Measurements from ENCODE around the gene SLC41A2. TPM values are rescaled to one million over a fixed set of nuclear protein-coding genes. Genes with fewer than 3 reads are reported as not detected.
A peak's percentile ranks its signal among the peaks of the same experiment; 100 is the strongest.

SLC41A2 gene
- total RNA-seq (2014; rRNA removed; shearing (Covaris generic)) (29.6 and 34.5 TPM in 2 replicates), polyA plus RNA-seq (2016; fragmentation: Nextera tagmentation; extraction: Ambion mirVana) (8.9 and 9.3 TPM in 2 replicates)

DNA sequence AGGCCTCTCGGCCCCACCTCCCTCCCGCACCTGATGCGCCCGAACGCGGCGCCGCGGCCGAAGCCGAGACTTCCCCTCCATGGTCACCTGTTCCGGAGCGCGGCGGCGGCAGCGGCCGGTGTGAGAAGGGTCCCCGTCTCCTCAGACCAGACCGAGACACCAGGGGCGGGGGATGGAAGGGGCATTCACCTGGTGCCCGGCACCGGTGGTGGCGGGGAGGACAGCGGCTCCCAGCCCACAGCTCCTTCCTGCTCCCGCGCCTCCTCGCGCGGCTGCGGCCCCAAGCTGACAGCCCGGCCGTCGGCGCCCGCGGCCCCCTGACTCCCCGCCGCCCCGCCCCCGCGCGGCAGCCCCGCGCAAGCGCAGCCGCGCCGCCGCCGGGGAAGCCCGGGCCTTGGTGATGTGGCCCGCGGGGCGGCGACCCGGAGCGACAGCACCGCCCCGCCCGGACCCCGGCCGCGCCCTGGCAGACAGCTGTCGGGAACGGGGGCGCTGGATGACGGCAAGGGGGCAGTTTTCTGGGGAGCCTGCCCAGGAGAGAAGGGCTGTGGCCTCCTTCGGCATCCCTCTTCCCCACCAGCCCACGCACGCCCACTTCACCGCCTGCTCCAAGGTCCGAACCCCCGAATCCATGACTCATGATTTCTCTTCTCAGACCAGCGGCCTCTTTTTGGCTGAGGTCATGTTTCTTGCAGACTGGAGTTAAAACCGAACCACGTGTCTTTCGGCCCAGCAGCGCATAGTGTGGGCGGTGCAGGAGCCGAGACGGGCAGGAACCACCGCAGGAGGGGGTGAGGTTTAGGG lies at the start of gene SLC41A2:
TSS of gene SLC41A2 (minus strand) at position 290 of the 804 bp plus-strand sequence. CDS start 29,763 bp downstream, outside the sequence.
- Histone ChIP-seq H3K27ac (peak within 1 kb of the TSS; percentile 85), H3F3A (ENCODE audit: insufficient read depth) (peaks cover 24% of the 10 kb centered on the region), H3K4me1 (ENCODE audit: insufficient read depth) (peaks cover 24% of the 10 kb centered on the region), H3K36me3 (ENCODE audit: low read depth) (no peaks in the 10 kb centered on the region), H3K9me3 (ENCODE audit: low read depth) (no peaks in the 10 kb centered on the region), H3K79me2 (ENCODE audit: insufficient read depth) (no peaks in the 10 kb centered on the region; the same call in 1 of the 2 replicates), H3K9ac (peak within 1 kb of the TSS; percentile 90), H4K20me1 (ENCODE audit: insufficient read depth) (no peaks in the 10 kb centered on the region), H3K9me2 (ENCODE audit: insufficient read depth) (no peaks in the 10 kb centered on the region), H3K4me3 (peak within 1 kb of the TSS; percentile 96), H2AFZ (peak within 1 kb of the TSS; percentile 94), H3K4me2 (ENCODE audit: unreplicated experiment) (peak within 1 kb of the TSS; percentile 95), H3K27me3 (replicated peaks; ENCODE audit: insufficient read depth) (no peaks in the 10 kb centered on the region)
- TF ChIP-seq EZH2 (IDR thresholded peaks at IDR 0.05; ENCODE audit: insufficient read depth, poor library complexity, severe bottlenecking) = no peak
- TF ChIP-seq EZH2phosphoT487 (IDR thresholded peaks at IDR 0.05; ENCODE audit: insufficient read depth, low read depth) = no peak
- peak; percentile 98 for DNase-seq
- in situ Hi-C loops (cut with MboI) = no loop called here
- 0 to 3% methylated on average over 37 to 65 of the region's 83 CpGs for WGBS, 2 experiments (ENCODE audit: low coverage in 1 of 2, low lambda C conversion rate in 2 of 2, missing lambda C conversion rate in 2 of 2)

DNA sequence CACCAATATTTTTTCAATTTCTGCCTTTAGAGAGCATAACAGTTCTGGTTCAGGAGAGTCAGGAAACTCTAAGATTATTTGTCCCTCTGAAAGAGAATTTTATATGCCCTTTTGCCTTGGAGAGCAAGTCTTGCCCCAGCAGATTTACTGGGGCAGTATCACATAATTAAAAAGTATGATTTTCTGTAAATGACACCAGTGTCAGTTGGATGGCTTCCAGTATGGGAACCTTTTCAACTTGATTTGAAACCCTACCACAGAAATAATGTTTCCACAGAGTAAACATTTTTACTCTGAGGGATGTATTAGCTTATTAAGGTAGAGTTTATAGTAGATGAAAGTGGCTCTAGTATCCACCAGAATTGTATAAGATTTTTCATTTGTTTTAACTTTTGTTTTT lies 43.4 kb upstream of the SLC41A2 start:
- TF ChIP-seq EZH2 (IDR thresholded peaks at IDR 0.05; ENCODE audit: insufficient read depth, poor library complexity, severe bottlenecking) = no peak
- TF ChIP-seq EZH2phosphoT487 (IDR thresholded peaks at IDR 0.05; ENCODE audit: insufficient read depth, low read depth) = no peak
- H3K4me3 ChIP-seq = no peak overlapping the region
- in situ Hi-C loops (cut with MboI) = no loop called here
- no peak overlapping the region for H3K4me2 ChIP-seq (ENCODE audit: unreplicated experiment)
- no peaks in the 10 kb centered on the region for H3K79me2 ChIP-seq (ENCODE audit: insufficient read depth)
- H3K27me3 ChIP-seq (replicated peaks; ENCODE audit: insufficient read depth) = no peaks in the 10 kb centered on the region
- H3K36me3 ChIP-seq (ENCODE audit: low read depth) = no peaks in the 10 kb centered on the region; the same call in 1 of the 2 replicates
- H3K9me3 ChIP-seq (ENCODE audit: low read depth) = no peaks in the 10 kb centered on the region
- H4K20me1 ChIP-seq (ENCODE audit: insufficient read depth) = no peaks in the 10 kb centered on the region
- H2AFZ ChIP-seq = no peak overlapping the region
- no peak overlapping the region for H3K27ac ChIP-seq
- no peaks in the 10 kb centered on the region for H3K4me1 ChIP-seq (ENCODE audit: insufficient read depth)
- H3K9me2 ChIP-seq (ENCODE audit: insufficient read depth) = no peaks in the 10 kb centered on the region
- no peak for DNase-seq
- no peaks in the 10 kb centered on the region for H3F3A ChIP-seq (ENCODE audit: insufficient read depth)
- H3K9ac ChIP-seq = no peak overlapping the region

GRCh38 chr12:104999347-104999685 lies 41.2 kb upstream of the SLC41A2 start:
- Histone ChIP-seq H3F3A (ENCODE audit: insufficient read depth) (no peaks in the 10 kb centered on the region), H4K20me1 (ENCODE audit: insufficient read depth) (no peaks in the 10 kb centered on the region), H3K9me2 (ENCODE audit: insufficient read depth) (no peaks in the 10 kb centered on the region), H3K27ac (no peak overlapping the region), H3K36me3 (ENCODE audit: low read depth) (no peaks in the 10 kb centered on the region; the same call in 1 of the 2 replicates), H3K4me3 (no peak overlapping the region), H3K9ac (no peak overlapping the region), H2AFZ (no peak overlapping the region), H3K79me2 (ENCODE audit: insufficient read depth) (no peaks in the 10 kb centered on the region), H3K4me2 (ENCODE audit: unreplicated experiment) (no peak overlapping the region), H3K27me3 (replicated peaks; ENCODE audit: insufficient read depth) (no peaks in the 10 kb centered on the region), H3K9me3 (ENCODE audit: low read depth) (no peaks in the 10 kb centered on the region), H3K4me1 (ENCODE audit: insufficient read depth) (no peaks in the 10 kb centered on the region)
- 76 to 77% methylated on average over 7 of the region's 7 CpGs for WGBS, 2 experiments (ENCODE audit: low coverage in 1 of 2, low lambda C conversion rate in 2 of 2, missing lambda C conversion rate in 2 of 2)
- TF ChIP-seq EZH2phosphoT487 (IDR thresholded peaks at IDR 0.05; ENCODE audit: insufficient read depth, low read depth) = no peak
- no peak for TF ChIP-seq EZH2 (IDR thresholded peaks at IDR 0.05; ENCODE audit: insufficient read depth, poor library complexity, severe bottlenecking)
- no peak for DNase-seq
- in situ Hi-C loops (cut with MboI) = no loop called here

- H3K4me1 ChIP-seq (ENCODE audit: insufficient read depth) = no peaks in the 10 kb centered on the region
- no peak overlapping the region for H2AFZ ChIP-seq
- in situ Hi-C loops (cut with MboI) = no loop called here
- H3K4me2 ChIP-seq (ENCODE audit: unreplicated experiment) = no peak overlapping the region
- no peak overlapping the region for H3K27ac ChIP-seq
- no peak for TF ChIP-seq EZH2 (IDR thresholded peaks at IDR 0.05; ENCODE audit: insufficient read depth, poor library complexity, severe bottlenecking)
- no peak for TF ChIP-seq EZH2phosphoT487 (IDR thresholded peaks at IDR 0.05; ENCODE audit: insufficient read depth, low read depth)
- H3K4me3 ChIP-seq = no peak overlapping the region
- H3F3A ChIP-seq (ENCODE audit: insufficient read depth) = no peaks in the 10 kb centered on the region
- H3K36me3 ChIP-seq (ENCODE audit: low read depth) = peaks cover 2% of the 10 kb centered on the region; the same call in 1 of the 2 replicates
- no peaks in the 10 kb centered on the region for H3K79me2 ChIP-seq (ENCODE audit: insufficient read depth)
- H3K9me3 ChIP-seq (ENCODE audit: low read depth) = no peaks in the 10 kb centered on the region
- no peaks in the 10 kb centered on the region for H3K27me3 ChIP-seq (replicated peaks; ENCODE audit: insufficient read depth)
- 77 to 80% methylated on average over 15 of the region's 15 CpGs for WGBS, 2 experiments (ENCODE audit: low coverage in 1 of 2, low lambda C conversion rate in 2 of 2, missing lambda C conversion rate in 2 of 2)
- no peak overlapping the region for H3K9ac ChIP-seq
- H3K9me2 ChIP-seq (ENCODE audit: insufficient read depth) = no peaks in the 10 kb centered on the region
- DNase-seq = no peak
- H4K20me1 ChIP-seq (ENCODE audit: insufficient read depth) = no peaks in the 10 kb centered on the region
Observed at GRCh38 chr12:104998423-104999346, 40.6 kb upstream of the SLC41A2 start.

All from GM23248 (cell line).